Testis (tissue), 2 donors: ENCODE measurements around the gene ATP1A4.

Source experiments
- CTCF ChIP-seq, 3 experiments: fragments of 450-650 bp in 2 of 3; fragments of 200-600 bp in 1 of 3; sonication (generic) in 1 of 3; IDR thresholded peaks; one replicate each; pipeline ENCODE4 v1.5.1; 2016 to 2019; ENCODE audit warnings: antibody characterized with exemption in 3 of 3, mild to moderate bottlenecking in 2 of 3, moderate library complexity in 1 of 3
- POLR2A ChIP-seq: fragments of 450-650 bp; IDR thresholded peaks from one replicate; pipeline ENCODE4 v1.6.1; 2017; ENCODE audit warnings: antibody characterized with exemption, mild to moderate bottlenecking, moderate library complexity

GRCh38 chr1:160113407-160113806 lies 38.0 kb upstream of the ATP1A4 start:
- TF ChIP-seq CTCF (IDR thresholded peaks at IDR 0.05), result no peak
- no peak for TF ChIP-seq POLR2A
